Measurements from ENCODE around the gene SARM1.

The SARM1 gene

GRCh38 chr17:28404007-28404406 is 32.5 kb downstream of the SARM1 start:
- DNase-seq, result no peak
- H3K4me1 ChIP-seq (ENCODE audit: control insufficient read depth, insufficient read depth, low read length, poor library complexity, severe bottlenecking), result peaks cover 14% of the 10 kb centered on the region
- H3K4me3 ChIP-seq (ENCODE audit: insufficient read depth, low read depth, low read length, poor library complexity, severe bottlenecking), result no peak overlapping the region
- H3K27me3 ChIP-seq (replicated peaks; ENCODE audit: control insufficient read depth, insufficient read depth, low read length, poor library complexity, severe bottlenecking), result no peaks in the 10 kb centered on the region
- no peaks in the 10 kb centered on the region for H3K9me3 ChIP-seq (ENCODE audit: control insufficient read depth, low read length)
- no peak overlapping the region for H3K27ac ChIP-seq (ENCODE audit: insufficient read depth, low read length, poor library complexity, severe bottlenecking)
- H3K36me3 ChIP-seq (ENCODE audit: control insufficient read depth, insufficient read depth, low read length), result no peaks in the 10 kb centered on the region

- H3K27me3 ChIP-seq (replicated peaks; ENCODE audit: control insufficient read depth, insufficient read depth, low read length, poor library complexity, severe bottlenecking), result no peaks in the 10 kb centered on the region
- DNase-seq, result no peak
- no peaks in the 10 kb centered on the region for H3K9me3 ChIP-seq (ENCODE audit: control insufficient read depth, low read length)
- H3K4me1 ChIP-seq (ENCODE audit: control insufficient read depth, insufficient read depth, low read length, poor library complexity, severe bottlenecking), result peaks cover 14% of the 10 kb centered on the region
- no peak overlapping the region for H3K4me3 ChIP-seq (ENCODE audit: insufficient read depth, low read depth, low read length, poor library complexity, severe bottlenecking)
- no peaks in the 10 kb centered on the region for H3K36me3 ChIP-seq (ENCODE audit: control insufficient read depth, insufficient read depth, low read length)
- H3K27ac ChIP-seq (ENCODE audit: insufficient read depth, low read length, poor library complexity, severe bottlenecking), result no peak overlapping the region
Observed at GRCh38 chr17:28404461-28404811, 32.9 kb downstream of the SARM1 start.

- Histone ChIP-seq H3K27me3 (replicated peaks; ENCODE audit: control insufficient read depth, insufficient read depth, low read length, poor library complexity, severe bottlenecking) (no peaks in the 10 kb centered on the region), H3K9me3 (ENCODE audit: control insufficient read depth, low read length) (no peaks in the 10 kb centered on the region), H3K36me3 (ENCODE audit: control insufficient read depth, insufficient read depth, low read length) (no peaks in the 10 kb centered on the region), H3K4me1 (ENCODE audit: control insufficient read depth, insufficient read depth, low read length, poor library complexity, severe bottlenecking) (peaks cover 14% of the 10 kb centered on the region), H3K27ac (ENCODE audit: insufficient read depth, low read length, poor library complexity, severe bottlenecking) (no peak overlapping the region), H3K4me3 (ENCODE audit: insufficient read depth, low read depth, low read length, poor library complexity, severe bottlenecking) (peak overlapping the region; percentile 80)
- DNase-seq, result no peak
Observed at GRCh38 chr17:28404812-28405570, 33.5 kb downstream of the SARM1 start.

- Histone ChIP-seq H3K4me1 (ENCODE audit: control insufficient read depth, insufficient read depth, low read length, poor library complexity, severe bottlenecking) (peaks cover 14% of the 10 kb centered on the region), H3K27me3 (replicated peaks; ENCODE audit: control insufficient read depth, insufficient read depth, low read length, poor library complexity, severe bottlenecking) (no peaks in the 10 kb centered on the region), H3K9me3 (ENCODE audit: control insufficient read depth, low read length) (no peaks in the 10 kb centered on the region), H3K27ac (ENCODE audit: insufficient read depth, low read length, poor library complexity, severe bottlenecking) (no peak within 1 kb of the TSS), H3K36me3 (ENCODE audit: control insufficient read depth, insufficient read depth, low read length) (no peaks in the 10 kb centered on the region), H3K4me3 (ENCODE audit: insufficient read depth, low read depth, low read length, poor library complexity, severe bottlenecking) (peak within 1 kb of the TSS; percentile 80)
- no peak for DNase-seq
Observed at GRCh38 chr17:28405632-28406472, 34.4 kb downstream of the SARM1 start, which contains the start of gene SLC46A1. Gene SLC46A1 (minus strand): TSS chr17:28406212. CDS start chr17:28406114, 98 bp downstream.

GRCh38 chr17:28406473-28406814 is 35.0 kb downstream of the SARM1 start:
- Histone ChIP-seq H3K9me3 (ENCODE audit: control insufficient read depth, low read length) (no peaks in the 10 kb centered on the region), H3K27ac (ENCODE audit: insufficient read depth, low read length, poor library complexity, severe bottlenecking) (no peak overlapping the region), H3K4me3 (ENCODE audit: insufficient read depth, low read depth, low read length, poor library complexity, severe bottlenecking) (peak overlapping the region; percentile 80), H3K4me1 (ENCODE audit: control insufficient read depth, insufficient read depth, low read length, poor library complexity, severe bottlenecking) (peaks cover 14% of the 10 kb centered on the region), H3K36me3 (ENCODE audit: control insufficient read depth, insufficient read depth, low read length) (no peaks in the 10 kb centered on the region), H3K27me3 (replicated peaks; ENCODE audit: control insufficient read depth, insufficient read depth, low read length, poor library complexity, severe bottlenecking) (no peaks in the 10 kb centered on the region)
- no peak for DNase-seq

GRCh38 chr17:28407130-28407973 is 35.9 kb downstream of the SARM1 start:
- H3K27me3 ChIP-seq (replicated peaks; ENCODE audit: control insufficient read depth, insufficient read depth, low read length, poor library complexity, severe bottlenecking), result no peaks in the 10 kb centered on the region
- H3K9me3 ChIP-seq (ENCODE audit: control insufficient read depth, low read length), result no peaks in the 10 kb centered on the region
- no peak for DNase-seq
- H3K4me3 ChIP-seq (ENCODE audit: insufficient read depth, low read depth, low read length, poor library complexity, severe bottlenecking), result no peak overlapping the region
- no peaks in the 10 kb centered on the region for H3K36me3 ChIP-seq (ENCODE audit: control insufficient read depth, insufficient read depth, low read length)
- H3K4me1 ChIP-seq (ENCODE audit: control insufficient read depth, insufficient read depth, low read length, poor library complexity, severe bottlenecking), result peaks cover 14% of the 10 kb centered on the region
- no peak overlapping the region for H3K27ac ChIP-seq (ENCODE audit: insufficient read depth, low read length, poor library complexity, severe bottlenecking)

GRCh38 chr17:28407974-28408306 is 36.4 kb downstream of the SARM1 start:
- H3K4me1 ChIP-seq (ENCODE audit: control insufficient read depth, insufficient read depth, low read length, poor library complexity, severe bottlenecking), result peaks cover 14% of the 10 kb centered on the region
- H3K9me3 ChIP-seq (ENCODE audit: control insufficient read depth, low read length), result no peaks in the 10 kb centered on the region
- no peak for DNase-seq
- no peaks in the 10 kb centered on the region for H3K36me3 ChIP-seq (ENCODE audit: control insufficient read depth, insufficient read depth, low read length)
- no peak overlapping the region for H3K27ac ChIP-seq (ENCODE audit: insufficient read depth, low read length, poor library complexity, severe bottlenecking)
- no peaks in the 10 kb centered on the region for H3K27me3 ChIP-seq (replicated peaks; ENCODE audit: control insufficient read depth, insufficient read depth, low read length, poor library complexity, severe bottlenecking)
- H3K4me3 ChIP-seq (ENCODE audit: insufficient read depth, low read depth, low read length, poor library complexity, severe bottlenecking), result no peak overlapping the region

- Histone ChIP-seq H3K27ac (ENCODE audit: insufficient read depth, low read length, poor library complexity, severe bottlenecking) (no peak overlapping the region), H3K4me3 (ENCODE audit: insufficient read depth, low read depth, low read length, poor library complexity, severe bottlenecking) (no peak overlapping the region), H3K9me3 (ENCODE audit: control insufficient read depth, low read length) (no peaks in the 10 kb centered on the region), H3K36me3 (ENCODE audit: control insufficient read depth, insufficient read depth, low read length) (no peaks in the 10 kb centered on the region), H3K27me3 (replicated peaks; ENCODE audit: control insufficient read depth, insufficient read depth, low read length, poor library complexity, severe bottlenecking) (no peaks in the 10 kb centered on the region), H3K4me1 (ENCODE audit: control insufficient read depth, insufficient read depth, low read length, poor library complexity, severe bottlenecking) (peaks cover 6% of the 10 kb centered on the region)
- no peak for DNase-seq
Observed at GRCh38 chr17:28412099-28412498, 40.6 kb downstream of the SARM1 start.

GRCh38 chr17:28413804-28414203 is 42.3 kb downstream of the SARM1 start:
- H3K27ac ChIP-seq (ENCODE audit: insufficient read depth, low read length, poor library complexity, severe bottlenecking), result no peak overlapping the region
- no peak for DNase-seq
- no peaks in the 10 kb centered on the region for H3K36me3 ChIP-seq (ENCODE audit: control insufficient read depth, insufficient read depth, low read length)
- H3K4me3 ChIP-seq (ENCODE audit: insufficient read depth, low read depth, low read length, poor library complexity, severe bottlenecking), result no peak overlapping the region
- no peaks in the 10 kb centered on the region for H3K27me3 ChIP-seq (replicated peaks; ENCODE audit: control insufficient read depth, insufficient read depth, low read length, poor library complexity, severe bottlenecking)
- H3K9me3 ChIP-seq (ENCODE audit: control insufficient read depth, low read length), result no peaks in the 10 kb centered on the region
- peaks cover 6% of the 10 kb centered on the region for H3K4me1 ChIP-seq (ENCODE audit: control insufficient read depth, insufficient read depth, low read length, poor library complexity, severe bottlenecking)

All from effector memory CD4-positive, alpha-beta T cell (primary cell).